BJ (cell line): ENCODE measurements around the gene OR10J4. TPM values are rescaled to one million over a fixed set of nuclear protein-coding genes. Genes with fewer than 3 reads are reported as not detected.
"Not testable (repeated sequence)": the region's sequence is repeated elsewhere in the genome, so short reads cannot be mapped to it uniquely, and the experiment has no call there.

Experiments used
- CTCF ChIA-PET: fragments of 350-600 bp; formaldehyde crosslinking; extraction: SDS; loops from one replicate; lab custom pipeline; 2021; ENCODE audit warnings: antibody characterized with exemption, inconsistent platforms; lab: Yijun Ruan, JAX
- POLR2A ChIA-PET: fragments of 300-600 bp; sonication (Branson Sonifier 250); formaldehyde crosslinking; extraction: SDS; loops from one replicate; lab custom pipeline; 2021; ENCODE audit warnings: antibody characterized with exemption; lab: Charles Lee
- DNase-seq: peaks from one replicate; pipeline ENCODE4 v3.0.0-alpha.2; 2011; ENCODE audit warnings: low read depth
- H3K27me3 ChIP-seq: 2 replicates; pipeline ENCODE4 v1.6.0; 2011; ENCODE audit warnings: low read length; ENCODE audit not compliant: control insufficient read depth, insufficient read depth
- H3K36me3 ChIP-seq: 2 replicates; pipeline ENCODE4 v1.5.1; 2011; ENCODE audit warnings: low read length; ENCODE audit not compliant: control insufficient read depth, insufficient read depth
- H3K4me3 ChIP-seq: 2 replicates; pipeline ENCODE4 v1.5.1; 2011; ENCODE audit warnings: low read depth, mild to moderate bottlenecking, control low read depth, low read length
- CTCF ChIP-seq: IDR thresholded peaks from 2 replicates; pipeline ENCODE4 v1.5.1; 2011; ENCODE audit warnings: low read depth, mild to moderate bottlenecking, control low read depth, inconsistent platforms, low read length, moderate library complexity; ENCODE audit not compliant: insufficient read depth
- polyA plus RNA-seq: library from polyadenylated mRNA; depleted of rRNA; stranded (reverse); fragments of >200 nt; gene quantifications from 2 replicates; pipeline ENCODE4 v1.2.3, GENCODE V29; 2011

The OR10J4 gene
- polyA plus RNA-seq, 1 experiment: not detected

GRCh38 chr1:159442428-159442827 is 10.4 kb downstream of the OR10J4 start:
- Histone ChIP-seq H3K27me3 (no peaks in the 10 kb centered on the region), H3K4me3 (no peak overlapping the region), H3K36me3 (no peaks in the 10 kb centered on the region)
- TF ChIP-seq CTCF: no peak
- POLR2A ChIA-PET: no interaction called here
- no peak for DNase-seq
- CTCF ChIA-PET: no interaction called here

- ChIA-PET CTCF (no interaction called here), POLR2A (no interaction called here)
- H3K27me3 ChIP-seq: no peaks in the 10 kb centered on the region
- TF ChIP-seq CTCF: no peak
- H3K36me3 ChIP-seq: no peaks in the 10 kb centered on the region
- DNase-seq: no peak
- H3K4me3 ChIP-seq: no peak overlapping the region
Observed at GRCh38 chr1:159443066-159443750, 11.2 kb downstream of the OR10J4 start.

- Histone ChIP-seq H3K27me3 (no peaks in the 10 kb centered on the region), H3K4me3 (no peak overlapping the region), H3K36me3 (no peaks in the 10 kb centered on the region)
- no peak for DNase-seq
- POLR2A ChIA-PET: no interaction called here
- CTCF ChIA-PET: no interaction called here
- TF ChIP-seq CTCF: no peak
Observed at GRCh38 chr1:159444511-159444910, 12.5 kb downstream of the OR10J4 start.

GRCh38 chr1:159448181-159448580 is 16.2 kb downstream of the OR10J4 start:
- no peaks in the 10 kb centered on the region for H3K27me3 ChIP-seq
- CTCF ChIA-PET: no interaction called here
- POLR2A ChIA-PET: no interaction called here
- no peak for TF ChIP-seq CTCF
- DNase-seq: no peak
- no peak overlapping the region for H3K4me3 ChIP-seq
- no peaks in the 10 kb centered on the region for H3K36me3 ChIP-seq

GRCh38 chr1:159449605-159450004 is 17.6 kb downstream of the OR10J4 start:
- DNase-seq, CTCF ChIA-PET, POLR2A ChIA-PET, H3K4me3 ChIP-seq, H3K27me3 ChIP-seq, H3K36me3 ChIP-seq: not testable (repeated sequence)

- H3K4me3 ChIP-seq: no peak overlapping the region
- H3K36me3 ChIP-seq: no peaks in the 10 kb centered on the region
- ChIA-PET CTCF (no interaction called here), POLR2A (no interaction called here)
- TF ChIP-seq CTCF: no peak
- no peak for DNase-seq
- H3K27me3 ChIP-seq: no peaks in the 10 kb centered on the region
Observed at GRCh38 chr1:159459551-159459950, 27.5 kb downstream of the OR10J4 start.
